HG02588 (cell line): ENCODE data around the gene CDKN2B.
A peak's percentile ranks its signal among the peaks of the same experiment; 100 is the strongest.
"Not testable (repeated sequence)": the region's sequence is repeated elsewhere in the genome, so short reads cannot be mapped to it uniquely, and the experiment has no call there.

Experiments
- ATAC-seq: cut with Tn5 transposase; IDR thresholded peaks from one replicate; pipeline ENCODE4 v1.9.1; 2021; ENCODE audit warnings: mild to moderate bottlenecking, moderate library complexity; ENCODE audit not compliant: unreplicated experiment

The CDKN2B gene, protein sequence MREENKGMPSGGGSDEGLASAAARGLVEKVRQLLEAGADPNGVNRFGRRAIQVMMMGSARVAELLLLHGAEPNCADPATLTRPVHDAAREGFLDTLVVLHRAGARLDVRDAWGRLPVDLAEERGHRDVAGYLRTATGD

DNA sequence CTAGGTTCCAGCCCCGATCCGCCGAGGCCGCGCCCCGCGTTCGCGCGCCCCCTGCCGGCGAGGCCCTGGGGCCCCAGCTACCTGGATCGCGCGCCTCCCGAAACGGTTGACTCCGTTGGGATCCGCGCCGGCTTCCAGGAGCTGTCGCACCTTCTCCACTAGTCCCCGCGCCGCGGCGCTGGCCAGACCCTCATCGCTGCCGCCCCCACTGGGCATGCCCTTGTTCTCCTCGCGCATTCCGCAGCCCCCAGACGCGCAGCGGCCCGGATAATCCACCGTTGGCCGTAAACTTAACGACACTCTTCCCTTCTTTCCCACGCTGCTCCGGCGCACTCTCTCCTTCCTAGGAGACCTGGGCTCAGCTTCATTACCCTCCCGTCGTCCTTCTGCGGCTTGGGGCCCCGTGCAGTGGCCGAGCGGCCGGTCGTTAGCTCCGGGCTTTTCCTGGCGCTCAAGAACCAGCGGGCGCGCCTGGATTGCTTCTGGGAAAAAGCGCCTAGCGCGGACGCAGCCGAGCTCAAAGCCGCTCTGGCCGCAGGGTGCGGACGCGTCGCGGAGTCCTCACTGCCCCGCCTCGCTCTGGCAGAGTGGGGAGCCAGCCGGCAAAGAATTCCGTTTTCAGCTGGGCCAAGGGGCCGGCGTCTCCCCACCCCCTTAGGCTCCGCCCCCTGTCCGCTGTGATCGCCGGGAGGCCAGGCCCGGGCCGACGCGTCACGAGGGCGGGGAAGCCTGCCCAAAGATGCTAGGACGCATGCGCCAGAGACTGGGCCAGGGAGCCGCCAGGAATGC, at the start of gene CDKN2B:
CDKN2B (minus strand) TSS at position 589 of the 789 bp plus-strand sequence; CDS start at position 237, 352 bp downstream.
- peak; percentile 95 for ATAC-seq

DNA sequence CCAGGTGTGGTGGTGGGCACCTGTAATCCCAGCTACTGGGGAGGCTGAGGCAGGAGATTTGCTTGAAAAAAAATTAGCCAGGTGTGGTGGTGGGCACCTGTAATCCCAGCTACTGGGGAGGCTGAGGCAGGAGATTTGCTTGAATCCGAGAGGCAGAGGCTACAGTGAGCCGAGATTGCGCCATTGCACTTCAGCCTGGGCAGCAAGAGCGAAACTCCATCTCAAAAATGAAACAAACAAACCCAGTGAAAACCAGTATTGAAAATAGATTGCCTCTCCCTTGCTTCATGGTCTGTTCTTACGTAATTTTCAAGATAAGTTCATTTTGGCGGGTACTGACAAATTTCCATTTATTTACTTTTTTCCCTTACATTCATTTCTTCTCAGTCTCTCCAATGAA, 48.9 kb upstream of the CDKN2B start:
- ATAC-seq, result not testable (repeated sequence)

DNA sequence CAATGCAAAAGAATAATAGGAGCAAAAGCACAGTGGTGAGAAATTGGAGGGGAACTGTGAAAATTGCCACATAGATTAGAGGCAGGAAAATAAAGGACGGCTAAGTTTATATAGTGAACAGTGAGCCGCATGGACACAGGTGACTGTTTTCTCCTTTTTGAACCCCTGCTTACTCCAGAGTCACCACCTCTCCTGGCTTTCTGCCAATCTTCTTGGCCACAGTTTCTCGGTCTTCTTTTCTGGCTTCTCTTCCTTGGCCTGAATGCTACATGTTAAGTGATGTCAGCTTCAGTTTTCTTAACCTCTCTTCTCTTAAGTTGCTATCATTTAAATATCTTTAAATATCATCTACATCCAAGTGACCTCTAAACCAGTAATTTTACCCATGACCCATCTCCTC, 47.3 kb upstream of the CDKN2B start:
- no peak for ATAC-seq

DNA sequence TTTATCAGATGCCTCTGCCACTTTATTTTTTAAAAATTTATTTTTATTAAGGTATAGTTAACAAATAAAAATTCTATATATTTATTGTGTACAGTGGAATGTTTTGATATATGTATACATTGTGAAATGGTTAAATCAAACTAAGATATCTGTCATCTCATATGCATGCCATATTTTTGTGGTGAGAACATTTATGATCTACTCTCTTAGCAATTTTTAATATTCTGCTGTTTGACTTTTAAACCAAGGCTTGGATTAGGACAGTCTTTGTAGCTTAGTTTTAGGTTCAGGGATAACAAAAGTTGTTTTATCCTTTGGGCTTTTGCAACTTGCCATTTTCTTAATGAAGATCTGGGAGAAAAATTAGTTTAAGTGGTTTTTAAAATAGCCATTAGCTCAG, 46.0 kb upstream of the CDKN2B start:
- no peak for ATAC-seq

DNA sequence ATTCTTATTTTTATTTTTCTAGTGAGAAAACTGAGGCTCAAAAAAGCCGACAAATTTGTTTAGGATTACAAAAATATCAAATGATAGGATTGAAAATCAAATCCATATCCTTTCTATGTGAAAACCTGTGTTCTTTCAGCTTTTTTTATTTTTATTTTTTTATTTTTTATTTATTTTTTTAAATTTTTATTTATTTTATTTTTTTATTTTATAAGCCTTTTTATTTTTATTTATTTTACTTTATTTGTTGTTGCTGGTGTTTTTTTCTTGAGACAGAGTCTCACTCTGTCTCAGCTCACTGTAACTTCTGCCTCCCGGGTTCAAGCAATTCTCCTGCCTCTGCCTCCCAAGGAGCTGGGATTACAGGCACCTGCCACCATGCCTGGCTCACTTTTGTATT, 45.4 kb upstream of the CDKN2B start:
- no peak for ATAC-seq

DNA sequence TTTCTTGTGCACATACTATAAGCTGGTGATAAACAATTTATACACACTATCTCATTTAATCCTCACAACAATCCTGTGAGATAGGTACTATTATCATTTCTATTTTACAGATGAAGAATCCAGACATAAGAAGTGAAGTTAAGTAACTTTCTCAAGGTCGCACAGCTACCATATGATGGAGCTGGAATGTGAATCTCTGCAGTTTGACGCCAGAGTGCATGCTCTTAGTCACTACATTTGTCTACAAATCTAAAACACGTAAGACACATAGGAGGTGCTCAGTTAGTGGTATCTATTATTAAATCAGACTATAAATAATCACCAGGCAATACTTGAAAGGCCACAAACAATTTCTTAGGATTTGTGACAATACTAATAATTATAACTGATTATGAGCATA, 45.0 kb upstream of the CDKN2B start:
- no peak for ATAC-seq

DNA sequence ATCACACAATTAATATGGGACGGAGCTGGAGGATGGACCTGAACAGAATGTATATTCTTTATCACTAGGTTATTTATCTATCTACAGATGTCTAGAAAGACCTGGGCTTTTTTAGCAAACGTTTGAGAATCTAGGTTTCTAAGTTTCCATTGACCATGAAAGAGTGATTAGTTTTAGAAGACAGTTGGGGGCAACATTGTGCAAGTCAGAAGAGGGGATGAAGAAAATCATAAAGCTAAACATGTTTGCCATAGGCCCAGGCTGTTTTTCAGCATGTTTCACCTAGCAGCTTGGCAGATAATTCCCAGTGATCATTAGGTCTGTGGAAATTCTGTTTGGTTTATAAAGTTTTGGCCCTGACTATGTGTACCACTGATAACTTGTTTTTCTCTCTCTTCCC, 44.1 kb upstream of the CDKN2B start:
- no peak for ATAC-seq

DNA sequence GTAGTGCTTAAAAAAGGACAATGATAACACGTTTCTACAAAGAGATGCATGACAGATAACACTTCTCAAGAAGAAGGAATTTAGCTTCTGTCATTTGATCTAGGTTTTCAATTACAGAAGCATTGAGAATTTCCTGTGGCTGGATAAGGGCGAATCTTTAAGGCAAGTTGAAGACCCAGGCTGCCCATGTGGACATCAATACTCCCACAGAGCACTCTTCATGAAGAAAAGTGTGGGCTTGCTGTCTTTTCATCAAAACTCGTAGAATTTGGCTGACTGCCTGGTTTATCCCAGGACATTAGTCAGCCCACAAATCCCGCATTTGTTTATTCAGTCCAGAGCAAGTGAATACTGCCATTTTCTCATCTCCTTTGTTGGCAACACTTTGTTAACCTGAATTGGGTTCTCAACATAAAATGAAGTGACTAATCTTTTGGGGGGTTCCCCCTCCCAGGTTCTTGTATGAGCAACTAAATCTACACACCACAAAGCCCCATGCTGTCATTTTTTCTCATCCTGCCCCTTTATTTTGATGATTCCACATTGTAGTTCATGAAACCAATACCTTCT, 43.4 kb upstream of the CDKN2B start:
- no peak for ATAC-seq

DNA sequence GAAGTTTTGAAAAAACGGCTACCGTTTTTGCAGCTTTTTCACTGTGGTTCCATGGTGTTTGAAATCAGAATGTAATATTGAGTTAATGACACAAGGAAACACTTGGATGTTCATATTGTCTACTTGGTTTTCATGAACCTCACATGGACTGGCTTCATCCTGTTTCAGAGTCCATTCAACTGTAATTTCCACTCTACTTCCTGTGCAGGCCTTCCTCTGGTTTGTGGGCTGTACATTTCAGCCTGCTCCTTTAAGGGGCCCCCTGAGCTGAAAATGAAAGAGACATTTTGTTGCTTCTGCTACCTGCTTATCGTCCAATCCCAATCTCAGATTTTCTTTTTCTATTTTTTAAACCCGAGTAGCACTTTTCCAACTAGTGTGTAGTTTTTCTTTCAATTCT, 41.8 kb upstream of the CDKN2B start:
- ATAC-seq, result peak; percentile 62

DNA sequence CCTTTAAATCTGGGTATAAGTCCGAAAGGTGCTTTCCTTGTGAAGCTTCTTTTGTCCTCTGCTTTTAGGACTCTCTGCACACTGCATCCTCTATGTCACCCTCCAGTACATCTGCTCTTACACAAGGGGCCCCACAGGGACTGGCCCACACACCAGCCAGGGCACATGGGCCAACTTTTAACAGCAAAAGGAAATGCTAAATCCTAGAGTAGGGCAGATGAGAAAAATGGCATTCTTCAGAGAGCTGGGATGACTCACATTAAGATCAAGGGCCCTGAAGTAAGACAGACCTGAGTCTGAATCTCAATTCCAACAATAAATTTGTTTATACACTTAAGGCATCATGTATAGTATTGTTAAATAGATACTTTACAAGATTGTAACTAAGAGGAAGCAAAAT, 40.3 kb upstream of the CDKN2B start:
- no peak for ATAC-seq

DNA sequence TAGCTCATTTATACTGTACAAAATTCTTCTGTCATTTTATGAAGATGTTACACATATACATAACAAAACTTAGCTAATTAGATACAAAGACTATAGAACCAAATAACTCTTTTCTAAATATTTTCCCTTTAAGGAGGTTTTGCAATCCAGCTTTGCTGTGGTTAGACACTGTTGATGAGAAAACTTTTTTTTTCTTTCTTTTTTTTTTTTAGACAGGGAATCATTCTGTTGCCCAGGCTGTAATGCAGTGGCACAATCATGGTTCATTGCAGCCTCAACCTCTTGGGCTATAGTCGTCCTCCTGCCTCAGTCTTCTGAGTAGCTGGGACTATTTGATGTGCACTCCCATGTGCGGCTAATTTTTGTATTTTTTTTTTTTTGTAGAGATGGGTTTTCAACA, 38.5 kb upstream of the CDKN2B start:
- no peak for ATAC-seq

DNA sequence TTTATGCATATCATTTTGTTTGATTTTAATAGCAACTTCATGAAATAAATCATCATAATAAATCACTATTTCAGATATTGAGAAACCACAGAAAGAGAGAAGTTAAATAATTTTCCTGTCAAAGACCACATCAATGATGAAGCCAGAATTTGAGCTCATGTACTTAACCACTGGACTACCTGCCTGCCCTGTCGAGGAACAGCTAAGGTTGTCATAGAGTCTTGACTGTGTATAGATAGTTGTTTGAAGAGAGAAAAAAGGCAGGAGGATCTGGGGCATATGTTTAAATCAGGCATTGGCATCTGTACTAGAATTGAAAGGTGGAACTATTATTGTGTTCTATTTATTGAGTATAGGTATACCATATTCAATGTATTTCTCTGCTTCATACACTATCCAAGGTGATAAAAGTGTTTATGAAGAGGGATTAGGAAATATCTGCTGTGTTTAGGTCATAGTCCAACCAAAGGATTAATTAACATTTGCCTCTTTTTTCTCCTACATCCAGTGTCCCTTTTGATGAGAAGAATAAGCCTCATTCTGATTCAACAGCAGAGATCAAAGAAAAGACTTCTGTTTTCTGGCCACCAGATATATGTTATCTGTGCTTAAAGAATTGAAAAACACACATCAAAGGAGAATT, 37.3 kb upstream of the CDKN2B start:
- no peak for ATAC-seq

DNA sequence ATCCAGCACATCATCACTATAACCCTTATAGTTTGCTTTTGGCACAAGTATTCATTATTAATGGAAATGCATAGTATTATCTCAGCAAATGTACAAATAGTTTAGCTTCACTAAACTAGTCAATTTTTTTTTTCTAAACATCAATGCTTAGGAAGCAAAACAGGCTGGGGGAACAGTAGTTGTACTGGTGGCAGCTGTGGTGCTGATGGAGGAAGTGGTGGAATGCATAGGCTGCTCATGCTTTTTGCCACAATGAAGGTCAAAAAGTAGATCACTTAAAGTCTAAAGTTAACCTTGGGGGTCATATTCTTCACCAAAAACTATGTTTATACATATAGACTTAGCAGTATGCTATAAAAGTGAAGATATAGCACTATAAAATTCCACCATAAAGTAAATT, 36.3 kb upstream of the CDKN2B start:
- no peak for ATAC-seq

DNA sequence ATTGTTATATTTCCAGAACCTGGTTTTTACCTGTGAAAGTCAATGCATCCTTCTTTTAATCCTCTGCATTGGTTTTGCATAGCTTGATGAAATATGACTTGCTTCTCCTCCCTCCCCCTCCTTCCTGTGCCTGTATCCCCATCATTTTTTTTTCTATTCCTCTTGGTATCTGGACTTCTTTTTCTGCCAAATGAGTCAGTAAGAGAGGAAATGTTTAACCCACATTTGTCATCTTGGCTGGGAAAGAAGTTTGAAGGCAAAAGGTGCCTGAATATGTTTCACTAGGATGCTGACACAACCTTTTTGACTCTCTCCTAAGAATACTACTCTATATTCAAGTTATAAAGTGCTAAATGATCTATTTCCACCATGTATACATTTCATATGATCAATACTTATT, 35.5 kb upstream of the CDKN2B start:
- no peak for ATAC-seq

DNA sequence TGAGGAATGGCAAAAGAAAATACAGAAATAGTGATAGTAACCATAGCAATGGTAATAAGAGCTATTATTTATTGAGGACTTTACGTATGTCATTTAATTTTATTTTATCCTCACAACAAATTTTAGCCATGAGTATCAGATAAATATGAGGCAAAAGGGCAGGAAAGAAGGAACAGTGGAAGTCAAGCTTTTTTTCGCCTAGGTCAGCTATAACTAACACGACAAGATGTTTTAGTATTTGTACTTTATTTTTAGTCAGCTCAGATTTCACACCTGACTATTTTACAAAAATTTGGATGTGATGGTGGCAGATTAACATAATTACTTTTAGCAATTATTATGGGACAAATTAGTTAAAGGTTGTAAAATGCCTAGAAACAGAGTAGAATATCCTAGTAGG, 34.8 kb upstream of the CDKN2B start:
- ATAC-seq, result no peak

DNA sequence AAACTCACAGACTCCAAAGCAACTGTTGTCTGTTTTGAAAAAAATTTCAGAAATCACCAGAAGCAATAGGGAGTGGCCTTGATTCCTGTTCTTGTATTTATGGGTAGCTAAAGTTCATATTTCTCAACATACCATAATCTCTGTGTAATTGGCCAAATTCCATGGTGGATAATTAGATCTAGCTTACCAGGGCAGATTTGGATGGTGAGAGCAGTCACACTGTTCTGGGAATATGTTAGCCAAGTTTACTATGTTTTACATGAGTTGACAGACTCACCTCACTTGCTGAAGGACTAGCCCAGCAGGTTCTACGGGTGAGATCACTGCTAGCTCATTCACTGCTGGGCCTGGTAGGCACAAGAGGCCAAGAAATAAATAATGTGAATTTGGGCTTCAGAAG, 32.7 kb upstream of the CDKN2B start:
- ATAC-seq, result no peak

DNA sequence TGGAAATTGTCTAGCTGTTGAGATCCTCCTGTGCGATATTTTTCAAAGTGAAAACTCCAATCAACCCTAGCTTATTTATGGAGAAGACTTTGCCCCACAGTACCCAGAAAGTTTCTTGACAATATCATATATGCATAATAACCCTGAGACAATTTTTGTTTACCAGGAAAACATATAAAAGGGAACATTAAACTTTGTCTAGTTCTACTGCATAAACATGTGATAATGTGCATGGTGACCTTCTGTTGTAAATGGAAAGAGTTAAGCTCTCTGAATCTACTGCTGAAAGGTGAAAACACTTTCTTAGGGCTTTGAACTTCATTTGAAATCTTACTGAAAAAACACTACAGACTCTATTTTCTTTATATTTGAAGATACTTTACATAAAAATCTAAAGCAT, 32.2 kb upstream of the CDKN2B start:
- no peak for ATAC-seq

DNA sequence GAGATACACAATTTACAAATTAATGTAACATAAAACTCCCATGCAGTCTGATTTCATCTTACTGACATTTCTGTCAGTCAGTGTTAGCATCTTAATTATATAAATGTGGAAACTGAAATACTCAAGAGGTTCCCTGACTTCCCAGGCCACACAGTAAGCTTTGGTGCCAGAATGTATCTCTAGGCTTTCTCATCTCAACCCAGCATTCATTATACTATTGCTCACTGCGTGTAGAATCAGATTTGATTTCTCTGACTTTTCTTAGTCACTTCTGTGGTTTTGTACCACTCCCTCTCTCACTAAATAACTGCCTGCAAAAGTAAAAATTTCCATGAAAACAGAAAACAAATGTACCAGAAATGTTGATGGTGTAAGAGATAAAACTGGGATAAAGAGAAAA, 31.7 kb upstream of the CDKN2B start:
- ATAC-seq, result no peak

DNA sequence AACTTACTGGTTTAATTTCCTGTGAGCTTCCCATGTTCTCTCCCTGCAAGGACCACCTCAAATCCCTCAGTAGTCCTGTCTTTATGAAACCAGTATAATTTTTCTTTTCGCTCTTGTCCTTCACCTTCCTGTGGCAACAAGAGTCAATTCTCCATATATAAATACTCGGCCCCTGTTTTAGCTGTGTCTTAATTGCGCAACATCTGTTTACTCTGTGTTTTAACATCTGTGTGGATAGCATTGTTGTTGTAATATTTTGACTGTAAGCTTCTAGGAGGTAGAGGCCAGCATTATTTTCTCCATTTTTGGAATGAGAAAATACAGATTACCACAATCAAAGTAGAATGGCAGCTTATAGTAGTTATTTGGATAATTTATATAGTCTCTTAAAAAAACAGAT, 30.2 kb upstream of the CDKN2B start:
- ATAC-seq, result no peak

DNA sequence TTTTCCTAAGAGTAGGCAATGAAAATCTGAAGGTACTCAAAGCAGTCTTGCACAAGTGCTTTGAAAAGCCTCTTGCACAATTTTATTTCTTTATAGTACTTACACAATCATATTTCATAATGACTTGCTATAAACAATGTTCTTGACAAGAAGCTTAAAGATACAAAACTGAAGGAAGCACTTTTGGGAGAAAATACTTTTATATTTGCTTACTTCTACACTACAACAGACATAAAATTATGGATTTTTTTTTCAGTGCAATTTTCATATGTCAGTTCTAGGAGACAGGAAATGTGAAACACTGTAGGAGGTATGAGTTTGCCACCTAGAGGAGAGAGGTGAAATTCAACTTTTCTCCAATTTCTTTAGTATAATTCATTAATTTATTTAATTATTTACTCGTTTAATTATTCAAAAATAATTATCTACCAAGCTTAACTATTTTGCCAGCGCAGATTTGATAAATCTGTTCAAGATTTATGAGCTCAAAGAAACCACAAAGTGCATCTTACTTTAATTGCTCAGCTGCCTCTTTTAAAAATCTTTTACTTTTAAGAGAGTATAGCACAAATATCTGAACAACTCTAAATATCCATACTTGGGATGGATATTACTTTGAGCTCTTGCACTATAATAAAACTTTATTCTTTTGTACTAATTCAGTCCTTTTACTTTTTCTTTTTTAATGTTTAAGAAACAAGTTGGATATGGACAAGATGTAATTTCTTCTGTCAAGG, 29.0 kb upstream of the CDKN2B start:
- no peak for ATAC-seq

DNA sequence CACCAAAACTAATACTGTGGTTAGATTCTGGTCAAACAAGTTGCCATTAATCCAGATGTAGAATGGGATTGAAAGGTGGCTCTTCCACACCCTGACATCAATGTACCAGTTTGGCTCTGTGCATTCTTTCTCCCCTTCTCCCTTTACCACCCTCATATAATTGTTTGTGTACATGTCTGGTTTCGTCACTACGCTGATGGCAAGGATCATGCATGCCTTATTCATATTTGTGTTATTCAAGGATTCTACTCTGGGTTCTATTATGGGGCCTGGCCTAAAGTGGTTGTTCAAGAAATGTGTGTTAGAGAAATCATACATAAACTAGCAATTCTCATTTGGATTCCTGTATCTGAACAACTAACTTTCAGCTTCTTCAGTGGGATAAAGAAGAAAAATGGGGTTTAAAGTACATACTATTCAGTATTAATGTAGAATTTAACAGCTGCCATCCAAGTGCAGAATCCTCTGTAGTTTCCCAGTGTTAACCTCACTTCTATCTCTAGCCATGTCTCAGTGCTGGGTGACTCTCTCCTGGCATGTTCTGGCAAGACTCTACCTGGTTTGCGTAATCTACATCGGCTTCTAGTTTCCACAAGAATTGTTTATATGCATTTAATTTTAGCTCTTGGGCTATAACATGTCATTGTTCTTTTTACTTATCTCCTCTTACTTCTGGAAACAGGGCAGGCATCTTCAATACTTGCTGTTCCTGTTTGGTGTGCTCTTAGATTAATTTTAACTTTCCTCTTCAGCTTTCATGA, 27.9 kb upstream of the CDKN2B start:
- ATAC-seq, result no peak
